Measurements from ENCODE around the gene SLC8A3. TPM values are rescaled to one million over a fixed set of nuclear protein-coding genes. Genes with fewer than 3 reads are reported as not detected.

The SLC8A3 gene
- total RNA-seq, 3 donors from 2014 or later (not counting 1 experiment from before 2014, with no cell fraction given), result 0.30 to 0.56 (median 0.32) TPM

DNA sequence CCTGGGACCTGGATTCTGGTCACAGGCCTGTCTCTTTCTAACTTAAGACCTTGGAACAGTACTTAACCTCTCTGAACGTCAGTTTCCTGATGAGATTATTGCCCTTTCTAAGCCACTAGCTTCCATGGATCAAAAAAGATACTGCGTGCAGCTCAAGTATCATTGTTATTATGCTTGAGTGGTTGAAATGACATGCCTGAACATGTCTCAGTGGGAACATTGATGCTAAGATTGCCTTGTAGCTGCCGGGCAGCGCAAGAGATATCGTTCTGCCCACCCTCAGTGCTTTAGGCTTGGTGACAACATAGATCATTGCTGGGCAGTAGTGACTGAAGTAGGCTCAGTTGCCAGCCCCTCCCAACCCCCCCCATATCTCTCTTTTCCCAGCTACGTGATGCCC lies 177.7 kb downstream of the SLC8A3 start:
- H3K27ac Mint-ChIP-seq, result no peak overlapping the region
- no peaks in the 10 kb centered on the region for H3K9me3 ChIP-seq (ENCODE audit: control insufficient read depth, insufficient read depth, low read length)
- H3K4me3 Mint-ChIP-seq, result no peak overlapping the region
- H3K4me3 ChIP-seq (ENCODE audit: low read length), result no peak overlapping the region
- DNase-seq (no peak), ATAC-seq (no peak)
- H3K27me3 Mint-ChIP-seq (ENCODE audit: low read depth in 2 of 2), result peaks cover 0 to 14% of the 10 kb centered on the region in 2 donors
- no peak overlapping the region for H3K27ac ChIP-seq (ENCODE audit: low read length)
- H3K9me3 Mint-ChIP-seq, result no peaks in the 10 kb centered on the region
- TF ChIP-seq, protein P1, sequence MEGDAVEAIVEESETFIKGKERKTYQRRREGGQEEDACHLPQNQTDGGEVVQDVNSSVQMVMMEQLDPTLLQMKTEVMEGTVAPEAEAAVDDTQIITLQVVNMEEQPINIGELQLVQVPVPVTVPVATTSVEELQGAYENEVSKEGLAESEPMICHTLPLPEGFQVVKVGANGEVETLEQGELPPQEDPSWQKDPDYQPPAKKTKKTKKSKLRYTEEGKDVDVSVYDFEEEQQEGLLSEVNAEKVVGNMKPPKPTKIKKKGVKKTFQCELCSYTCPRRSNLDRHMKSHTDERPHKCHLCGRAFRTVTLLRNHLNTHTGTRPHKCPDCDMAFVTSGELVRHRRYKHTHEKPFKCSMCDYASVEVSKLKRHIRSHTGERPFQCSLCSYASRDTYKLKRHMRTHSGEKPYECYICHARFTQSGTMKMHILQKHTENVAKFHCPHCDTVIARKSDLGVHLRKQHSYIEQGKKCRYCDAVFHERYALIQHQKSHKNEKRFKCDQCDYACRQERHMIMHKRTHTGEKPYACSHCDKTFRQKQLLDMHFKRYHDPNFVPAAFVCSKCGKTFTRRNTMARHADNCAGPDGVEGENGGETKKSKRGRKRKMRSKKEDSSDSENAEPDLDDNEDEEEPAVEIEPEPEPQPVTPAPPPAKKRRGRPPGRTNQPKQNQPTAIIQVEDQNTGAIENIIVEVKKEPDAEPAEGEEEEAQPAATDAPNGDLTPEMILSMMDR (IDR thresholded peaks at IDR 0.05), result no peak
- WGBS (ENCODE audit: insufficient coverage), result 90% methylated on average over 6 of the region's 6 CpGs
- H3K36me3 Mint-ChIP-seq, result no peaks in the 10 kb centered on the region
- H3K36me3 ChIP-seq (ENCODE audit: control insufficient read depth, insufficient read depth, low read length), result no peaks in the 10 kb centered on the region
- H3K27me3 ChIP-seq (ENCODE audit: control insufficient read depth, insufficient read depth, low read length), result no peaks in the 10 kb centered on the region
- H3K4me1 Mint-ChIP-seq, result no peaks in the 10 kb centered on the region
- H3K4me1 ChIP-seq (ENCODE audit: control insufficient read depth, insufficient read depth, low read length), result no peaks in the 10 kb centered on the region
- intact Hi-C loops (cut with micrococcal nuclease), result loop anchor here (5.0 kb wide), 1 partner anchor 194 kb away; no protein-coding TSS in a partner anchor

DNA sequence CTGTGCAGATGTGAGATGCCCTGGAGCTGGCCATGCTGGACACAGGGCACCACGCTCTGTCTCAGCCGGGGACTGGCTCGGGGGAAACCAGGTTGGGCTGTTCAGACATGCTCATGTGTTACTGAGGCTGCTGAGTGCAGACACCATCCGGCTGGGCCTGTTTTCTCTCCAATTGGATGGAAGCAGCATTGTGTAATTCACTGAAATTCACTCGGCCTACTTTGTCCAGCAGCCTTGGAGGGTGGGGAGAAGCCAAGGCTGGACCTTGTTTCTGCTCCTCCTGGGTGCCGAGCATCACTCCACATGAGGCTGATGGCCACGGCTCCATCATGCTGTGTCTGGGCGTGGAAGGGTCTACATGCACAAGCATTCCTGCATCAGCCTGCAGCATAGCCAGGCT lies 178.8 kb downstream of the SLC8A3 start:
- H3K27me3 ChIP-seq (ENCODE audit: control insufficient read depth, insufficient read depth, low read length), result no peaks in the 10 kb centered on the region
- H3K27me3 Mint-ChIP-seq (ENCODE audit: low read depth in 2 of 2), result peaks cover 0 to 7% of the 10 kb centered on the region in 2 donors
- H3K4me1 Mint-ChIP-seq, result no peaks in the 10 kb centered on the region
- no peak for DNase-seq
- no peak overlapping the region for H3K27ac Mint-ChIP-seq
- no peaks in the 10 kb centered on the region for H3K9me3 ChIP-seq (ENCODE audit: control insufficient read depth, insufficient read depth, low read length)
- no peaks in the 10 kb centered on the region for H3K36me3 Mint-ChIP-seq
- intact Hi-C loops (cut with micrococcal nuclease), result loop anchor here (5.0 kb wide), 1 partner anchor 193 kb away; no protein-coding TSS in a partner anchor
- H3K4me3 ChIP-seq (ENCODE audit: low read length), result no peak overlapping the region
- TF ChIP-seq, protein P1 (IDR thresholded peaks at IDR 0.05), result no peak
- no peak overlapping the region for H3K27ac ChIP-seq (ENCODE audit: low read length)
- 89% methylated on average over 8 of the region's 8 CpGs for WGBS (ENCODE audit: insufficient coverage)
- H3K9me3 Mint-ChIP-seq, result no peaks in the 10 kb centered on the region
- no peak for ATAC-seq
- no peaks in the 10 kb centered on the region for H3K4me1 ChIP-seq (ENCODE audit: control insufficient read depth, insufficient read depth, low read length)
- H3K4me3 Mint-ChIP-seq, result no peak overlapping the region
- no peaks in the 10 kb centered on the region for H3K36me3 ChIP-seq (ENCODE audit: control insufficient read depth, insufficient read depth, low read length)

DNA sequence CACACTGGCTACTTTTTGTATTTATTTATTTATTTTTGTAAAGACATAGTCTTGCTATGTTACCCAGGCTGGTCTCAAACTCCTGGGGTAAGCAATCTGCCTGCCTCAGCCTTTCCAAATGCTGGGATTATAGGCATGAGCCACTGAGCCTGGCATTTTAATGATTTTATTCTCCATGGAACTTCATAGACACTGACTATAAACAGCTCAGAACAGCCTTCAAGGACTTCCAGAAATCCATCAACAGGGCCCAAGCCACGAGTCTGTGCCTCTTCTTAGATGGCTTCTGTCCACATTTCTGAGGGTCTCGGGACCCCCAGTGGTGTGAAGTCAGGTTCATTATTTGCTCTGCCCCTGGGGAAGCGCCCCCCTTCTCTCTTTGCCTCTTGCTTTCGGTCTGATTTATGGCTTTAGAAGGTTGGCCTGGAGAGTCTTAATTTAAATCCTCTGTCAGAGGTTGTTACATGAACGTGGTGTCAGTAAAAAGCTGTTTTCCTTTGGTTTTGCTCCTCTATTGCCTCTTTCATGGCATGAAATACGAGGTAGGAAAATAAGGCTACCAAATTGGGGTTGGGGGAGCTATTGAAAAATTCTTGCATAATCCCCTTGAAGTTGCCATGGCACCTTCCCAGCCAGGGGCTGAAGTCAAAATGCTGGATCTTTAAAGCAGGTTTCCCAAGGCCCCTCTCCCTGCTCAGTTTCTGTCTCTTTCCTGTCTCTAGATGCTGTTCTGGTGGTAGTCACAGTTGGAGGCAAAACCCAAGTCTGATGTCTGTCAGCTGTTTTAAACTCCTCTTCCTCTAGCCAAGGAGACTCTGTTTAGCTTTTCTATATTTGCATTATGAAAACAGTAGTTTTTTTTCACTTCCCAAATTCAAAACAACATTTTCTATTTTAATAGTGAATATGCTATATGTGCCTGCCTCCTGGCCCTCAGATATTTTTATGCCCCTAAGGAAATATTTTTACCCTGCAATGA lies 180.2 kb downstream of the SLC8A3 start:
- intact Hi-C loops (cut with micrococcal nuclease), result no loop called here

More for the DNA sequence above, 180.2 kb downstream of the SLC8A3 start:
- TF ChIP-seq, protein P1 (IDR thresholded peaks at IDR 0.05), result no peak
- Histone ChIP-seq H3K27me3 (ENCODE audit: control insufficient read depth, insufficient read depth, low read length) (no peaks in the 10 kb centered on the region), H3K4me3 (ENCODE audit: low read length) (no peak overlapping the region), H3K36me3 (ENCODE audit: control insufficient read depth, insufficient read depth, low read length) (no peaks in the 10 kb centered on the region), H3K27ac (ENCODE audit: low read length) (no peak overlapping the region), H3K4me1 (ENCODE audit: control insufficient read depth, insufficient read depth, low read length) (no peaks in the 10 kb centered on the region), H3K9me3 (ENCODE audit: control insufficient read depth, insufficient read depth, low read length) (no peaks in the 10 kb centered on the region)
- ATAC-seq (no peak), DNase-seq (no peak)
- Mint-ChIP-seq H3K9me3 (no peaks in the 10 kb centered on the region), H3K27me3 (ENCODE audit: low read depth in 2 of 2) (peaks cover 0 to 5% of the 10 kb centered on the region in 2 donors), H3K36me3 (no peaks in the 10 kb centered on the region), H3K27ac (no peak overlapping the region), H3K4me3 (no peak overlapping the region), H3K4me1 (no peaks in the 10 kb centered on the region)
- 55% methylated on average over 5 of the region's 6 CpGs for WGBS (ENCODE audit: insufficient coverage)

All from natural killer cell (primary cell).